Left cardiac atrium (tissue), 4 donors: ENCODE measurements around the gene CDKN2D. TPM values are rescaled to one million over a fixed set of nuclear protein-coding genes. Genes with fewer than 3 reads are reported as not detected.

Experiments
- ATAC-seq, 2 donors: fragments of 200-7000 bp; cut with Tn5 transposase; one replicate each; pipeline ENCODE4 v1.9.1; 2020; ENCODE audit warnings: mild to moderate bottlenecking in 2 of 2, moderate library complexity in 2 of 2
- DNase-seq: peaks from one replicate; pipeline ENCODE4 v3.0.0-alpha.2; 2020
- intact Hi-C, 2 donors: fragments of 100-400 bp; cut with DNase I; formaldehyde crosslinking; loops; one replicate each; pipeline versions ENCODE4 v1.14.1 to v1.15.1; 2022 to 2023
- long read RNA-seq: library from polyadenylated mRNA; unstranded; transcript quantifications from one replicate; pipeline ENCODE4 v2.0.0, GENCODE V29; 2021
- total RNA-seq, 2 donors: library from RNA; stranded (reverse); fragmentation: NEBNext Ultra II Directional; extraction: Animal tissue kit (Norgen Biotek cat#: 25700); gene quantifications; one replicate each; pipeline ENCODE4 v1.2.1, GENCODE V29; 2021
- donor health status: DM: no; HTN: yes; CAD: no.
- donor health status: DM: no; HTN: yes; CAD: no; lungs with severe emphysema.
- donor health status: DM: yes; HTN: yes; CAD: no.
- donor health status: Dilated cardiomyopathy.

Gene CDKN2D
- 1 to 10 TPM; 6.6 TPM for total RNA-seq
- long read RNA-seq, partial matches to known transcripts, result 0 of 1 reads
- long read RNA-seq, other reads (novel, unspliced or antisense), result 0 of 1 reads

DNA sequence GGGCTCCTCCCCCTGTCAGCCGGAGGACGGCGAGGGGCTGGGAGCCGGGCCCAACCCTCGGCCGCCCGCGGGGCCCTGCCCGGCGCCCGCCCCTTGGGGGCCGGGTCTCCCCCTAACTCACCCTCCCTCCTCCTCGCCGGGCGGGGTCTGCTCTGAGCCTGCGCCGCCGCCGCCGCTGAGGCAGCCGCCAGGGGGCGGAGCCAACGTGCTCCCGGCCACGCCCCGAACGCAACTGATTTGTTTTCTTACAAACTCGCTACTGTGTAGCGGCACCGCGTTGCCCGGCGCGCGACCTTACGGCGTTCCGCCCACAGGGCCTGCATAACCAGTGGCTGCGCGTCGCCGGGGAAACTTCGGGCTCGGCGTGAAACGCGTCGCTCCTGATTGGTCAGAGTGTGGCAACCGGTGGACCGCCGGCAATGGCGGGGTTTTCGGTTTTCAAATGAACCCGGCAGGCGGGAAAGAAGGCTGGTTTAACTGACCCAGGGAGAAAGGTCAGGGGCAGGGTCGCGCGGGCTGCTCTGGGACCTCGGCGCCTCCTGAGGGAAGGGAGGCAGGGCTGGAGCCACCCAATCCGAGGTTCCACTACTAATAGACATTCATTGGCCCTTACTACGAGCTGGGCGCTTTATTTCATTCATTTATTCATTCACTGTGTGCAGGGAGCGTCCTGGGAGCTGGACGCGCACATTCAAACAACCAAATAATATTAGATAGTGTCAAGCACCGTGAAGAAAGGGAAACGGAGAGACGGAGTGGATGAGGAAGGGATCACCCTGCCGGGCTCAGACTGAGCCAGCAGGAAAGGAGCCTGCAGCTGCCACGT, at the start of gene CDKN2D:
Gene CDKN2D (minus strand): TSS at position 154 of the 826 bp plus-strand sequence. CDS start 326 bp downstream, outside the sequence.
- ATAC-seq (peak; percentile 88 to 89), DNase-seq (peak; percentile 100)
- intact Hi-C loops, result loop anchor here in 1 of 2 donors (10.0 kb wide), 1 partner anchor 64 kb away; the partner anchor contains the start of gene KEAP1

- intact Hi-C loops, result no loop called here
- ATAC-seq (peak in 1 of 2 donors; percentile 43), DNase-seq (no peak)
These were observed 48.8 kb upstream of the CDKN2D start for GRCh38 chr19:10617409-10618121.

- ATAC-seq (no peak), DNase-seq (no peak)
- intact Hi-C loops, result no loop called here
These were observed 46.7 kb upstream of the CDKN2D start for GRCh38 chr19:10615429-10616023.

DNA sequence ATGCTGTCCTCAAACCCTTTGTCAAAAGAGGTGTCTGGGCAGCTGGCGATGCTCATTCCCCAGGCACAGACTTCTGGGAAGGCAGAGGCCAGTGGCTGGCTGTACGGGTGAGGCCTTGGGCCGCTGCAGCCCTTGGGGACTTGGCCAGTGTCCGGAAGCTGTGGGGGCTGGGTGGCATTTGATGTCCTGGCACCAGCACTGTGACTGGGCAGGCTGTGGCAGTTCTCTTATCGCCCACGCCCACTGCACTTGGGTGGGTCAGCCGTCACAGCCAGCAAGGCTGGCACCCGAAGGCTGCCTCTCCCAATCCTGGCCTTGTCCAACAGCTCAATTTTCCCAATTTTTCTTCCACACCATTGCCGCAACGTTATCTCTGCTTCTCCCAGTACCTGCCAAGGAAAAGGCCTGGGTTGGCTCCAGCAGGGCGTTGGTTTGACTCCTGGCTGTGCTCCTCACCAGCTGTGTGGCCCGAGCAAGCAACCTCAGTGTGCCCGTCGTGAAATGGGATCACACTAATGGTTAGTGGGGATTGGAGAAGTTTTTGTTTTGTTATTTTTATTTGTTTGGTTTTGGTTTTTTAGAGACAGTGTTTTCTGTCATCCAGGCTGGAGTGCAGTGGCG, 43.8 kb upstream of the CDKN2D start:
- ATAC-seq (peak; percentile 96 to 98), DNase-seq (peak; percentile 88)
- intact Hi-C loops, result no loop called here

DNA sequence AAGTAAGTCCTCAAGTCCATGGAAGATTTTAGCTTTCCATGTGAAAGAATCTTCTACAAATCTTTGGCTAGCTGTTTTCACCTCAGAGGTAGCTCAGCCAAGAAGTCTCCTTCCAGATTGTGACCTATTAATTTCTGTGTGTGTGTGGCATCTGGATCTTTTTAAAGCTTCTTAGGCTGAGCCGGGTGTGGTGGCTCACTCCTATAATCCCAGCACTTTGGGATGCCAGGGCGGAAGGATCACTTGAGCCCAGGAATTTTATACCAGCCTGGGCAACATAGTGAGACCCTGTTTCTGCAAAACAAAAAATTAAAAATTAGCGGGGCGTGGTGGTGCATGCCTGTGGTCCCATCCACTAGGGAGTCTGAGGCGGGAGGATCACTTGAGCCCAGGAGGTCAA, 43.1 kb upstream of the CDKN2D start:
- no peak for ATAC-seq
- intact Hi-C loops, result no loop called here
- DNase-seq, result no peak

- intact Hi-C loops, result no loop called here
- DNase-seq, result peak; percentile 52
- no peak for ATAC-seq
These were observed 35.7 kb upstream of the CDKN2D start for GRCh38 chr19:10604460-10604980.

DNA sequence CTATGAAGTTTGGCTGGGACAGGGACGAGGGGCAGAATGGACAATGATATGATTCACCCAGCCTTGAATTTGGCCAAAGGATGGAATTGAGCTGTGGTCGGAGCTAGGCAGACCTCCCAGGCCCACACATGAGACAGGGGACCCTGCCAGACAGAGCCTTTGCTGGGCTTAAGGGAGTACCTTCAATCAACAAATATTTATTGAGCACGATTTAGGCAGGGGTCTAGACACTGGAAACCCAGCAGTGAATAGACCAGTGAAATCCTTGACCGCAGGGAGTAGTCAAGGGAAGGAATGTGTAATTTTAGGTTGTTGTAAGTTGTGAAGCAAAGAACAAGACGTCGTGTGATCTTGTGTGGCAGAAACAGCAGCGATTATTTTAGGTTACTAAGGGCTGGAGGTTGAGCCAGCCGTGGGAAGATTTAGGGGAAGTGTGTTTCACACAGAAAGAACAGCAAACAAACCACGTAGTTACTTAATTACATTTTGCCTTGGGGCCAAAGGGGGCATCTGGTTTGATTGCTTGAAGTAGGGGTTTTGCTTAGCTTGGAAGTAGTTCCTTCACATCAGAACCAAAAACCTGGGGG, 35.2 kb upstream of the CDKN2D start:
- intact Hi-C loops, result no loop called here
- no peak for ATAC-seq
- DNase-seq, result no peak

DNA sequence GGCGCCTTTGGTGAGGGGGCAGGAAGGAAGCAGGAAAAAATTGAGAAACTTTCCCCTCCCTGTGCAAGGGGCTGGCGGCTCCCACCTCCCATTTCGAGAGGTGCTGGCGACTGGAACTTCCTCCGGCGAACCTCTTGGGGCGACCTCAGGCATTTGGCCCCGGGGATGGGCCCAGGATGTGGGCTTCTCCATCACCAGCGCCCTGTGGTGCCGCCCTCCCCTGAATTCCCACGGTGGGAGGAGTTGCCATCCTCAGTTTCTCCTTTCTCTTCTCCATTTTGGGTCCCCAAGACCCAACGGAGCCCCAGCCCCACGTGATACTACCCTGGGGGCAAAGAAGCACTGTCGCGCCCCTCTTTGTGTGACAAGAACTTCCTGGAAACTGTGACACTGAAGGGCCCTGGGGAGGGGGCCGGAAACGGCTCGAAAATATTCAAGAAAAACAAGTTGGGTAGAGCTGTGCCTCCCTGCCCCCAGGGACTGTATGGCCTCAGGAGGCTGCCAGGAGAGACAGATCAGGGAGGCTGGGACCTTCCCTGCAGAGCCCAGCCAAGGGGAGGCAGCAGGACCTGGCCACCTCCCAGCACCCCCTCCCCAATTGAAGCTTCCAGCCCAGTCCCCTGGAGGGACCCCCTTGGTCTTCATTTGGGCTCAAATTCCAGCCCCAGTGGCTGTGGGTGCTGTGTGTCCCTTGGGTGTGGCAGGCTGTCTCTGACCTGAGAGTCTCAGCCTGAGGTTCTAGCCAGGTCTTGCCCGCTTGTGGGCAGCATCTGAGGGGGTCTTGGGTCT, 34.5 kb upstream of the CDKN2D start:
- intact Hi-C loops, result no loop called here
- peak; percentile 69 for DNase-seq
- ATAC-seq, result peak; percentile 31 to 37

DNA sequence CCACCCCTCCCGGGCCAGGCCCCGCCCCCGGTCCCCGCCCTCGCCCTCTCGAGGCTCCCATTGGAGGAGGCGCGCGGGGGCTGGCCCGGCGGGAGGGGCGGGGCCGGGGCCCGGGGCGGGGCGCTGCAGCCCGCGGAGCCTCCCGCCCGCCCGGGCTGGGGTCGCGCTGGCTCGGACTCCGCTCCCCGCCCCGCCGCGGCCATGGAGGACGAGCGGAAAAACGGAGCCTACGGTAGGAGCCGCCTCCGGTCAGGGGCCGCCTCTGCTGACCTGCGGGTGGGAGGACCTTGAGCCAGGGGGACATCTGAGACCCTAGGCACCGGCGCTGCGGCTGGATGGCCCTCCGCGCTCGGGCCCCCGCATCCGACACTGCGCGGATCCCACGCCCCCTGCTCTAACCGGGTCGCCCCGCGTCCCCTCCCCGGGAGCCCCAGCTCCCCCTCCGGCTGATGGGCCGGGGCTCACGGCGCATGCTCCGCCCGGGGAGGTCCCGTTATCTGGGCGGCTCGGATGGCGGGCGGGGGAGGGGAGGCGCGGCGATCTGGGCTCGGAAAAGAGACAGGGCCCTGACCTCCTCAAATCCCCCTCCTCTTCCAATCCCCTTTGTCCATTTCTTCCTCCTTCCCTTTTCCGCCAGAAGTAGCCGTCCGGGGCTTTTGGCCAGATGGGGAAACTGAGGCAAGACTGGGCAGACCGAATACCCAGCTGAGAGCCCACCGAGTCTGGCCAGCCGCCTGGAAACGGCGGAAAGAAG, 33.7 kb upstream of the CDKN2D start:
- intact Hi-C loops, result no loop called here
- ATAC-seq (peak; percentile 97 to 98), DNase-seq (peak; percentile 85)

- no peak for DNase-seq
- intact Hi-C loops, result no loop called here
- ATAC-seq, result no peak
These were observed 33.2 kb upstream of the CDKN2D start for GRCh38 chr19:10601999-10602329.

DNA sequence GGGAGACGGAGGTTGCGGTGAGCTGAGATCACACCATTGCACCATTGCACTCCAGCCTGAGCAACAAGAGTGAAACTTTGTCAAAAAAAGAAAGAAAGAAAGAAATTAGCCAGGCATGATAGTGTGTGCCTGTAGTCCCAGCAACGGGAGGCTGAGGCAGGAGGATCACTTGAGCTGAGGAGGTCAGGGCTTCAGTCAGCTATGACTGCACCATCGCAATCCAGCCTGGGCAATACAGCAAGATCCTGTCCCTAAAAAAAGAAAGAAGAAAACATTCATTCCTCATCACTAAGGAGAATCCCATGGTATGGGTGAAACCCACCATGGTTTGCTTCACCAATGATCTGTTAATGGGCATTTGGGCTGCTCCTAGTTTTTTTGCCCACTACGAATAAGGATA, 31.4 kb upstream of the CDKN2D start:
- DNase-seq, result no peak
- intact Hi-C loops, result no loop called here
- no peak for ATAC-seq

DNA sequence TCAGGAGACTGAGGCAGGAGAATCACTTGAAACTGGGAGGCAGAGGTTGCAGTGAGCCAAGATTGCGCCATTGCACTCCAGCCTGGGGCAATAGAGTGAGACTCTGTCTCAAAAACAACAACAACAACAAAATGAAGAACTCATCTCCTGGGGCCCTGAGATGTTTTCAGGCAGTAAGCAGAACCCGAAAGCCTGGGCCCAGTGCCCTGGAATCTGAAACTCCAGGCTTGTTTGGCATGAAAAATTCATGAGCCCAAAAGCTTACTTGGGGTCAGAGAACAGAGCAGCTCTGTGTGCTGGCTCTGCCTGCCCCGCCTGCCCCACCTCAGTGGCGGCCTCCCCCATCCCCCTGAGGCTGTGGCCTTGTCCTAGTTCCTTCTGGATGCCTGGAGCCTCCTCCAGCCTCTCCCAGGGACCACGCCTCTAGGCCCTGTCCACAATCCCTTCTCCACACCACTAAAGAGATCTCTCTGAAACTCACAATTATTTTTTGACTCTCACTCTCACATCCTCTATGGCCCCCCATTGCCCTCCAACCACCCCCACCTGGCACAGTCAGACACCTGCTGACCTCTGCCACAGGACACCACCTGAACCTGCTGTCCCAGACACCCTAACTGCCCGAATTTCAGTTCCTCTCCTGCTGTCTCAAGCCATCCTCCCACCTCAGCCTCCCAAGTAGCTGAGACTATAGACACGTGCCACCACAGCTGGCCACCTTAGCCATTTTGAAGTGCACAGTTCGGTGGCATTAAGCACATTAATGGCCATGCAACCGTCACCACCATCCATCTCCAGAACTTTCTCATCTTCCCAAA, 25.2 kb upstream of the CDKN2D start:
- DNase-seq (no peak), ATAC-seq (peak; percentile 66 to 73)
- intact Hi-C loops, result no loop called here

DNA sequence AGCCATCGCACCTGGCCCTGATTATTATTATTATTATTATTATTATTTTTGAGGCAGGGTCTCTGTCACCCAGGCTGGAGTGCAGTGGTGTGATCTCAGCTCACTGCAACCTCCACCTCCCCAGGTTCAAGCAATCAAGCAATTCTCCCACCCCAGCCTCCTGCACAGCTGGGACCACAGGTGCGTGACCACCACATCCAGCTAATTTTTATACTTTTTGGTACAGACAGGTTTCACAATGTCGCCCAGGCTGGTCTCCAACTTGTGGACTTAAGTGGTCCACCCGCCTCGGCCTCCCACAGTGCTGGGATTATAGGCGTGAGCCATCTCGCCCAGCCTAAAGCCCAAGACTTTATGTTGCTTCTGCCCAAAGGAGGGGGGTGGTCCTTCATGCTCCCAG, 24.4 kb upstream of the CDKN2D start:
- intact Hi-C loops, result no loop called here
- DNase-seq (no peak), ATAC-seq (no peak)

- DNase-seq (no peak), ATAC-seq (no peak)
- intact Hi-C loops, result no loop called here
These were observed 19.0 kb upstream of the CDKN2D start for GRCh38 chr19:10587839-10588150.

- ATAC-seq, result no peak
- DNase-seq, result no peak
These were observed 18.5 kb upstream of the CDKN2D start, which contains the start of gene AP1M2 for GRCh38 chr19:10587022-10587838. Gene AP1M2, minus strand, starts transcription at chr19:10587312. Its CDS starts 81 bp downstream, at chr19:10587231.

GRCh38 chr19:10586396-10586795, 17.6 kb upstream of the CDKN2D start:
- DNase-seq, result no peak
- intact Hi-C loops, result no loop called here
- no peak for ATAC-seq

More at GRCh38 chr19:10587022-10587838, 18.5 kb upstream of the CDKN2D start, which contains the start of gene AP1M2:
- intact Hi-C loops, result no loop called here
